Glutamatergic neuron (in vitro differentiated cells): ENCODE data around the gene CROCC2. TPM values are rescaled to one million over a fixed set of nuclear protein-coding genes. Genes with fewer than 3 reads are reported as not detected.

Experiments
- DNase-seq: peaks from one replicate; pipeline ENCODE4 v3.0.0; 2022
- H3K27ac Mint-ChIP-seq: one replicate; pipeline ENCODE4 v1.8.0; 2020; ENCODE audit warnings: mild to moderate bottlenecking, mixed read lengths, inconsistent platforms; ENCODE audit not compliant: unreplicated experiment
- H3K27me3 Mint-ChIP-seq: one replicate; pipeline ENCODE4 v1.8.0; 2020; ENCODE audit warnings: mild to moderate bottlenecking, moderate library complexity, mixed read lengths, inconsistent platforms; ENCODE audit not compliant: unreplicated experiment
- H3K36me3 Mint-ChIP-seq: one replicate; pipeline ENCODE4 v1.8.0; 2020; ENCODE audit warnings: mild to moderate bottlenecking, mixed read lengths, inconsistent platforms; ENCODE audit not compliant: unreplicated experiment
- H3K4me1 Mint-ChIP-seq: one replicate; pipeline ENCODE4 v1.8.0; 2020; ENCODE audit warnings: mild to moderate bottlenecking, low read depth, mixed read lengths, inconsistent platforms; ENCODE audit not compliant: unreplicated experiment
- H3K4me3 Mint-ChIP-seq: one replicate; pipeline ENCODE4 v1.8.0; 2020; ENCODE audit warnings: mild to moderate bottlenecking, mixed read lengths, inconsistent platforms; ENCODE audit not compliant: unreplicated experiment
- H3K9me3 Mint-ChIP-seq: one replicate; pipeline ENCODE4 v1.8.0; 2020; ENCODE audit warnings: mild to moderate bottlenecking, moderate library complexity, mixed read lengths, inconsistent platforms; ENCODE audit not compliant: unreplicated experiment
- CTCF ChIP-seq: fragments of 200-600 bp; sonication (generic); IDR thresholded peaks from one replicate; pipeline ENCODE4 v1.5.0; 2021; ENCODE audit not compliant: partially characterized antibody, unreplicated experiment
- total RNA-seq: library from RNA; stranded (reverse); fragmentation: NEBNext Ultra II Directional; extraction: Animal tissue kit (Norgen Biotek cat#: 25700); gene quantifications from one replicate; pipeline ENCODE4 v1.2.1, GENCODE V29; 2021; ENCODE audit not compliant: unreplicated experiment

The CROCC2 gene
- total RNA-seq, 1 donor from 2014 or later, result not detected

GRCh38 chr2:240903191-240904060 is 2.7 kb upstream of the CROCC2 start:
- H3K27ac Mint-ChIP-seq, result no peak overlapping the region
- H3K4me3 Mint-ChIP-seq, result no peak overlapping the region
- H3K36me3 Mint-ChIP-seq, result no peaks in the 10 kb centered on the region
- peaks cover 2% of the 10 kb centered on the region for H3K27me3 Mint-ChIP-seq
- peaks cover 9% of the 10 kb centered on the region for H3K9me3 Mint-ChIP-seq
- TF ChIP-seq CTCF, result no peak
- peak; percentile 12 for DNase-seq
- H3K4me1 Mint-ChIP-seq, result no peaks in the 10 kb centered on the region

GRCh38 chr2:240904216-240905175 is 1.6 kb upstream of the CROCC2 start:
- no peaks in the 10 kb centered on the region for H3K36me3 Mint-ChIP-seq
- no peak overlapping the region for H3K27ac Mint-ChIP-seq
- no peaks in the 10 kb centered on the region for H3K4me1 Mint-ChIP-seq
- peaks cover 2% of the 10 kb centered on the region for H3K27me3 Mint-ChIP-seq
- no peak for TF ChIP-seq CTCF
- DNase-seq, result peak; percentile 22
- no peak overlapping the region for H3K4me3 Mint-ChIP-seq
- peaks cover 9% of the 10 kb centered on the region for H3K9me3 Mint-ChIP-seq

- no peak overlapping the region for H3K27ac Mint-ChIP-seq
- H3K4me3 Mint-ChIP-seq, result no peak overlapping the region
- peaks cover 2% of the 10 kb centered on the region for H3K27me3 Mint-ChIP-seq
- TF ChIP-seq CTCF, result no peak
- peak; percentile 4 for DNase-seq
- no peaks in the 10 kb centered on the region for H3K36me3 Mint-ChIP-seq
- peaks cover 9% of the 10 kb centered on the region for H3K9me3 Mint-ChIP-seq
- peaks cover 2% of the 10 kb centered on the region for H3K4me1 Mint-ChIP-seq
Measured at GRCh38 chr2:240905176-240905781, 857 bp upstream of the CROCC2 start.

GRCh38 chr2:240906911-240907590 is 915 bp downstream of the CROCC2 start:
- no peaks in the 10 kb centered on the region for H3K36me3 Mint-ChIP-seq
- peaks cover 2% of the 10 kb centered on the region for H3K4me1 Mint-ChIP-seq
- peaks cover 4% of the 10 kb centered on the region for H3K9me3 Mint-ChIP-seq
- peaks cover 2% of the 10 kb centered on the region for H3K27me3 Mint-ChIP-seq
- H3K27ac Mint-ChIP-seq, result no peak overlapping the region
- TF ChIP-seq CTCF, result no peak
- DNase-seq, result no peak
- no peak overlapping the region for H3K4me3 Mint-ChIP-seq
